HG03565 (cell line): ENCODE measurements around the gene LPAR1.
"Not testable (repeated sequence)": the region's sequence is repeated elsewhere in the genome, so short reads cannot be mapped to it uniquely, and the experiment has no call there.

Experiments
- ATAC-seq: cut with Tn5 transposase; IDR thresholded peaks from one replicate; pipeline ENCODE4 v1.9.1; 2021; ENCODE audit warnings: mild to moderate bottlenecking, moderate library complexity; ENCODE audit not compliant: unreplicated experiment

LPAR1 gene

DNA sequence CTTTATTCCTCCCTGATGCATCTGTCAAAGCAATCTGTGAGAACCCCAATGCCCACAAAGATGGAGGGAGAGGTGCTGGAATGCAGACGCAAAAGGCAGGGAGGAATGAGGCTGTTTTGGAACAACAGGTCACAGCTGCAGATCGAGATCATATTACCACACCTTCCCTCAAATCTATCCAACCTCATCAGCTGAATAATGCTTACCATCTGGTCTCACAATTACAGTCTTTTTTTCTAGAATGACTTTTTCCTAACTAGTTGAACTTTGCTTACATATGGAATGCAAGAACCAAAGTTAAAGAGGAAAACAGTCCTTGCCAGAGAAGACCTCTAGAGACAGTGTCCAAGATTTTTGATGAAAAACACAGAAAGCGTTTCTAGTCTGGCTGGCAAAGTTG is 158.1 kb downstream of the LPAR1 start:
- no peak for ATAC-seq

DNA sequence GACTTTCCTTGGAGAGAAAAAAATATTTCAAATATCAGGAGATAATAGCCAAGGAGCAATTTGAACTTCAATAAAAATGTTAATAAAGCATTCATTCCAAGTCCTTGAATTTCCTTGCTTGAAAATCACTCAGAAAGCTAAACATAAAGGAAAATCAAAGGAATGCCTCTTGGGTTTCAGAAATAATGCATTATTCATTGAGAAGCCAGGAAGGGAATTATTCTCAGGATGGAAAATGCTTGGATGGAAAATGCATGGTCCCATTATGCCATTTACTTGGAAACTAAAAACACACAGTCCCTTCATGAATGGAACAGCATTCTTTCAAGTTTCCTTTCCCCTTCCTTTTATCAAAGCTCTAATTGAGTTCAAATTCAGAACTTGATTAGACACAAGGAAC is 160.9 kb downstream of the LPAR1 start:
- no peak for ATAC-seq

DNA sequence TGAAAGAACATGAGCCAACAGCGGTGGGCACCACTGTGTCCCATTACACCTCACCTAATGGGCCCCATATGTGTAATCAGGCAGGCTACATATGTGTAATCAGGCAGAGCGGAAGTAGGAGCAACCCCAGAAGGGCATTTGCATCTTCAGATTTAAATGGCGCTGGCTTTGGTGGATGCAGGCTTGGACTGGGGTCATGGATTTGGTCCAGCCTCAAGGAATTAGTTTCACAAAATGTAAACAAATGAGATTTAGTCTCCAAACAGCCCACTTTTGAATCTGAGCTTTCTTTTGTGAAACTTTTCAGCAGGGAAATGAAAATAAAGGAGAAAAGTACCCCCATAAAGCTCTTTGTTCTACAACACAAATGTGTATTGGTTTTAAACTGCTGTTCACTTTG is 161.3 kb downstream of the LPAR1 start:
- no peak for ATAC-seq

DNA sequence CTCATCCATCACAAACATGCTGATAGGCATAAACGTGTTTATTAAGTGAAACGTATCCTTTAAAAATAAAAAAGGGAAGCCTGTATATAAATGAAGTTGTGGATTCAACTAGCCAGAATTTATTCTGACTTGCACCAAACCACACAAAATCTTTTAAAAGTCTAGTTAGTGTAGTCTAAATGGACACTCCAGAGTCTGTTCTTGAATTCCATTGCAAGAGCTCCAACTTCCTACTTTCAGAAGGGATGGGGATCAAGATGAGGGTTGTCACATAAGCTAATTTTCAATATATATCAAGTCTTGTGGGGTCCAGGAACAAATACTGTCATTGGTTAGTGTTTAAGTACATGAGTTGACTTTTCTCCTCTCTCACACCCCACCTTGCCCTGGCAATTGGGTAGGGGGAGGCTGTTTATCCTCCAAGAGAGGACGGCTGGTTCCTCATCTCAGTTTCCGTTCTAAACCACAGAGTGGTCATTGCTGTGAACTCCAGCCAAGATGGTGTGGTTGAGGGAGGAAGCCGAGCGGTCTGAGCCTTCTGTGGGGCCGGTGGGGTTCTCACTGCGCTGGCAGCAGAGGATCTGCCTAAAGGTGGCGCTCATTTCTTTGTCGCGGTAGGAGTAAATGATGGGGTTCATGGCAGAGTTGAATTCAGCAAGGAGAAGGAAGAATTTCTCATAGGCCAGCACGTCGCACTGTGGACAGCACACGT is 163.2 kb downstream of the LPAR1 start:
- ATAC-seq, result peak; percentile 79

DNA sequence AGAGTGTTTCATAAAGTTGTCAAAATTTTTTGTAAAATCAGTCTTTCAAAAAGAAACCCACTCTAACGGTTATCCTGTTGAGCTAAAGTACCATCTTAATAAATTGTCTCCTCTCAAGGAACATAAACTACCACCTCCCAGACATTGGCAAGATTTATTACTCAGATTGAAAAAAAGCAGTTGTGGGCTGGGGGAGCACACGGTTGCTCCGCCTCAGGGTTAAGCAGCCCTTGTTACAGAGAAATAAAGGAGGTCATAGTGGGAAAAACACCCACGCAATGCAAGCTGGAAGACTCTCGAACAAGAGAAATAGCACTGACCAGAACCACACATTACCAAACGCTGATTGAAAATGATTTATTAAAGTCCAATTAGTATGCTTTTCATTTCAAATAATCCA is 165.3 kb downstream of the LPAR1 start:
- ATAC-seq, result no peak

DNA sequence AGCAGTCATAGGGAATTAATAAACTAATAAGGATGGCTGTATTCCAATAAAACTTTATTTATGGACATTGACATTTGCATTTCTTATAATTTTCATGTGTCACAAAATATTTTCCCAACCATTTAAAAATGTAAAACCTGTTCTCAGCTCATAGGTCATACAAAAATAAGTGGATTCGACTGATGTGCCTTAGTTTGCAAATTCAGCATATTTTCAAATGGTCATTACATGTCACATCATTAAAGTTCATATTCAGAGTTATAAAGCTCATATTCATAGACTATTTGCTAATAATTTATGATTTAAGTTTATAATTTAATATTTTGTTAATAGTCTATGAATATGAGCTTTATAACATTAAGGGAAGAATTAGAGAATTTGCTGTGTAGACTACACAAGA is 166.5 kb downstream of the LPAR1 start:
- no peak for ATAC-seq

DNA sequence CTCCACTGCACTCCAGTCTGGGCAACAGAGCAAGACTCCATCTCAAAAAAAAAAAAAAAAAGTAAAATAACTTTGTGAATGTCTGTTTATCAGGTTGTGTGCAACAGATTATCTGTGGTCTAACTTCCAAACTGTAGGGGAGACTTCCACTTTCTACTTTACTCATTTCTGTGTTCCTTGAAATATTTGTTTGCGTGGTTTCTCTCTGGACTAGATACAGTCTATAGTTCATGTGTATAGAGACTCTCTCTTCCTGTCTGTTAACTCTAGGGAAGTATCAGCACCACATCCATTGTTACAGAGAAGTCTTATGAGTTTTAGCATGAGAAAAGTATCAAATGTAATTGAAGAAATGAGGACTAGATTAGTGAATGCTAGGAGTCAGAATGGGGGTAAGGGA is 168.3 kb downstream of the LPAR1 start:
- ATAC-seq, result no peak

DNA sequence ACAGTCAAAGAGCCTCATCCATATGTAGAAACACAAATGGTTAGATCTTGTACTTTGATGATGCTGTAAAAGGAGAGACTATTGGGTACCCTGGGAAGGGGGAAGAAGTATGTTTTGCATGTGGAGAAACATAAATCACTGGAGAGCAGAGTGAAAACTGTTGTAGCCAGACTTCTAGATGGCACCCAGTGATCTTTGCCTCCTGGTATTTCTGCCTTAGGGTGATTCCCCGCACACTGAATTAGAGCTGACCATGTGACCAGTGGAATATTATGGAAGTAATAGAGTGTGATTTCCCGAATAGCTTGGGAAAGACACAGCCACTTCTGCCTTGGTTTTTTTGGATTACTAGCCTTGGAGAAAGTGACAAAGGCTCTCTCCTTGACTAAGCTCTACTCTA is 174.3 kb downstream of the LPAR1 start:
- ATAC-seq, result no peak

DNA sequence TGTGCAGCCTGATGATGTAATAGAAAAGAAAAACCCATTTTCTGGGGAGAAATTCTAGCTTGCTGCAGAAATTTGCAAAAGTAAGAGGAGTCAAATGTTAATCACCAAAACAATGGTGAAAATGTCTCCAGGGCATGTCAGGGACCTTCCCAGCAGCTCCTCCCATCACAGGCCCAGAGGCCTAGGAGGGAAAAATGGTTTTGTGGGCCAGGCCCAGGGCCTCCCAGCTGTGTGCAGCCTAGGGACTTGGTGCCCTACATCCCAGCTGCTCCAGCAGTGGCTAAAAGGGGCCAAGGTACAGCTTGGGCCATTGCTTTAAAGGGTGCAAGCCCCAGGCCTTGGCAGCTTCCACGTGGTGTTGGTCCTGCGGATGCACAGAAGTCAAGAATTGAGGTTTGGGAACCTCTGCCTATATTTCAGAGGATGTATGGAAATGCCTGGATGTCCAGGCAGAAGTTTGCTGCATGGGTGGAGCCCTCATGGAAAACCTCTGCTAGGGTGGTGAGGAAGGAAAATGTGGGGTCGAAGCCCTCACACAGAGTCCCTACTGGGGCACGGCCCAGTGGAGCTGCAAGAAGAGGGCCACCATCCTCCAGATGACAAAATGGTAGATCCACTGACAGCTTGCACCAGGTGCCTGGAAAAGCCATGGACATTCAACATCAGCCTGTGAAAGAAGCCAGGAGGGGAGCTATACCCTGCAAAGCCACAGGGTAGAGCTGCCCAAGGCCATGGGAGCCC is 176.7 kb downstream of the LPAR1 start:
- ATAC-seq, result not testable (repeated sequence)

DNA sequence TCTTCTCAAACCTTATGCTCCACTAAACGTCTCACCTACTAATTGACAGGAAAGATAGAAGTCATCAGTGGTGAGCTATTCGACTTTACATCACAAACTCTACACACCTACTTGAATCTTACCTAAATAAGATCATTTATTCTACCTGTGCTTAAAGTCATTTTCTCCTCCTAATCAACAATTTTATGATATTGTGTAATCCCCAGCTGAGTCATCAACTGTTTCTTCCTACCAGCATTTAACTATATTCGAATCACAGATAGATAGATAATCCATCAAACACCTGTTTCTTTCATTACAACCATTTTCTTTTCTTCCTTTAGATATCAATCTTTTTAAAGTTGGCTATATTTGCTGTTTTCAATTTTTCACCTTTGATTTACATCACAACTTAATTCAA is 181.5 kb downstream of the LPAR1 start:
- no peak for ATAC-seq

DNA sequence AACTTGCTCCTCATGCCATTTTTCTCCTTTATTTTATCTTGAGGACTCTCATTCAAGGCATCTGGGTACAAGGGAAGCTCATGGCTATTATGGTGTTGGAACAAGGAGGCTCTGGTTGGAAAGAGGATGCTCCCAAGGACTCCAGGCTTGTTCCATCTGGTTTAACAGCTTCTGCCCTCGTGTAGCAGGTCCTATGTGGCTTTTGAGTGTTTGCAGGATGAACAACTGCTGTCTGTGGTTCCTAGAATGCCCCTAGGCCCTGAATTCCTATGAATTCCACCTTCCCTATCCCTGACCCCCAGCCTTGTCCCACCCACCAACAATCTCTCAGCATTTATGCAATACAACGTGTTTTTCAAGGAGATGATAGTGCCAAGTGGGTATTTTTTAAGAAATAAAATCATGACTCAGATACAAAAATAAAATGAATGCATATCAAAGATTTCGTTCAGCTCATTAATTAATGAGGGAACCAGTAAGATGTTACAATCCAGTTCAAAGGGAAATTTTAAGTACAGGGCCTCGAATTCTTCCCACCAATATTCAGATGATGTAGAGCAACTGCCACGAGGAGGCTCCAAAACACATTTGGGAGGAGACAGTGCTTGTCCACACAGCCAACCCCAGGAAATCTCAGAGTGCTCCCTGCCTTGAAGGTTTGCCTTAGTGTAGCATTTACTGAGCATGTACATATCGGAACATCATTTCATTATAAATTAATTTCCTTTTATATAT is 187.7 kb downstream of the LPAR1 start:
- no peak for ATAC-seq

DNA sequence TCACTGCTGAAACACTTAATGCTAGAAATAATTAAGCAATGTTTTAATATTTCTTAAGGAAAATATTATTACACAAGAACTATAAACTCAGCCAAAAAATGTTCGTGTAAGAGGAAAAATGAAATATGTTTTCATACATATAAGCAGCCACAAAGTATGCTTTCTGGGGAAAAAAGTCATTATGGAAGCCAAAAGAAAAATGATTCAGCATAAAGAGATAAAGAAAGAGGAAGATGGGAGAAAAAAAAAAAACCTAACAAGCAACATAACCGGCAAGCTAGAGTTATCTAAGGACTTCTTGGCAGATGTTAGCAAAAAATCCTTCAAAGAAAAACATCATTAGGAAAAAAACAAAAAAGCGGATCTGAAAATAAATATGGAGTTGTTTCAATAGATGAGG is 190.6 kb downstream of the LPAR1 start:
- no peak for ATAC-seq

DNA sequence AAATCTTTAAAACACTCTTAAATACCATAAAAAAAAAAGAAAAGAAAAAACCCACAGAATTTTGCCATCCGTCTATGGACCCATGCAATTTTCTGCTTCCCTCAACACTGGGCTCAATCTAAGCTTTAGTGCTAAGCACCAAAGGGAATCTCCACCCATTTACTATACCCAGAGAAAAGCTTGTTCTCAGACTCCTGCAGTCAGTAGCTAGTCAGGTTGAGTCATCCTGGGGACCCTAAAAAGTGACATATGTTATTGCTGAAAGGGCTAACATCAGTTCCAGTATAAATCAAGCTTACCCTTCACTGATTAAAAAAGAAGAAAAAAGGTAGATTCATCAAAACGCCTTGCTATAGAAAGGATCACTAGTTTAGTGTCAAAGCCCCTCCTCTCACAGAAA is 192.1 kb downstream of the LPAR1 start:
- ATAC-seq, result no peak

DNA sequence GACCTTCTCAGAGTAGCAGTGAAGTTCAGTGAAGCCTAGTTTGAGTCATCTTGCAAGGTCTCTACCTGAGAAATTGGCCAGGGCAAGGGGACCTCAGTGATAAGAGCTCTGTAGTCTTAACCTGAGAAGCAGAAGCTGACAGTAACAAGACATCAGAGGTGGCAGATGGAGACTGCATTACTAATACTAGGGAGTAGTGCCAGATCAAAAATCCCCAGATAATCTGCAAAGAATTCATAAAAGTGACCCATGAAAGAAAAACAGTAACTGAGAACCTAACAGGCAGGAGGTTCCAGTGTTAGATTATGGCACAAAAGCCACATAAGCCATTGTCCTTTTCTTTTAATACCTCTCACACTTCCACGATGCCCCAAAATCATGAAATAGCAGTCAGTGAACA is 194.1 kb downstream of the LPAR1 start:
- ATAC-seq, result no peak

DNA sequence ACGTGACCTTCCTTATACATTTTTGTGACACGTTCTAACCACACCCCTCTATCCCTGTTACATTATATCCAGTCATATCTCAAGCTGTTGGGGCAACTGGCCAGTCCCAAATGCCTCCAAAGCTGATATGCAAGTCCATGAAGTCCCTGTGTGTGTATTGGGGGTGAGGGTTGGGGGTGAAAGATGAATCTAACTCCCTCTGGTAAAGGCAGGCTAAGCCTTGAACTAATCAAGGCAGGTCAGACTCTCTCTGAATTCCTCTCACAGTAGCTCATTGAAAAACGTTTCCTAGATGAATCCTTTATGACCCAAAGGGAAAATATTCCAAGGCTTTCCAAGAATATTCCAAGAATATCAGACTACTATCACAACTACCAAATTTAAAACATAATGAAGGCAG is 195.3 kb downstream of the LPAR1 start:
- no peak for ATAC-seq

DNA sequence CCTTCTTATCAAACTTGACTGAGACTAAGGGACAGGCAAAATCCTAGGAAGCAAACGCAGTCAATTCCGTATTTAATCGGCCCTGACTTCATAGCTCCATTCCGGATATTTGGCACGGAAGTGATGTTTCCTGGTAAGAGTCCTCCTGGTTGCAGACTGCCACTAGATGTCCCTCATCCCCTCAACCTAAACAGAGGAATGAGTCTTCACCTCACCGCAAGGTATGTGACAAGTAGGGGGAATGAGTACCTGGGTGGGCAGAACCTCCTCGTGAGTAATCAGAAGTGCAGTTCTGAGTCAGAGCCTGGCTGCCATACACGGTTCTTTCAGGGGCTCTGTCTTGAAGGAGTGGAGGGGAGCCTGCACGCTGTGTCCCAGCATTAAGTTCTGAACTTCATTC is 196.1 kb downstream of the LPAR1 start:
- no peak for ATAC-seq

DNA sequence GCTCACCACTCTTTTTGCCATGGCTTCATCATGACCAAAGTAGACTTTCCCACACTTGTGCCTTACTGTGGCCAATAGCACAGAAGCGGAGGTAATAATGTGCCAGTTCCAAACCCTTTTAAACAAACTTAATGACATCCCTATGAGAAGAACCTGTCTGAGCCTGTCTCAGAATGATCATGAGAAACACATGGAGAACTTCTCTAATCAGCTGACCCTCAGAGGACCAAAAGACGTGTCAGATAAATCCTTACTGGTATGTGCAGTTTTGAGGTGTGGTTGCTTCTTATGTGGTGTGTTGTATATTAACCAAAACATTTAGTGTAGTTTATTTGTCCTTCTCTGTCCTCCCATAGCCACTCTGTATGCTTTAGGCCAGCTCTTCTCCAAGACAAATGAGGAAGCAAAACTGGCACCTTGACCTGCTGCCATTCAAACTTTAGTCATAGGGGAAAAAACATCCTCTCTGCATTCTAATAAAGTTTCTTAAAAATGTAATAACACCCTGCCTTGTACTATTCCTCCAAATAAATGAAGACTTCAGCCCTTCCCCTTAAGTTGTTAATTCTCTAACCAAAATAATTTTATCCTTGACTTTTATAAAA is 200.8 kb downstream of the LPAR1 start:
- ATAC-seq, result no peak

DNA sequence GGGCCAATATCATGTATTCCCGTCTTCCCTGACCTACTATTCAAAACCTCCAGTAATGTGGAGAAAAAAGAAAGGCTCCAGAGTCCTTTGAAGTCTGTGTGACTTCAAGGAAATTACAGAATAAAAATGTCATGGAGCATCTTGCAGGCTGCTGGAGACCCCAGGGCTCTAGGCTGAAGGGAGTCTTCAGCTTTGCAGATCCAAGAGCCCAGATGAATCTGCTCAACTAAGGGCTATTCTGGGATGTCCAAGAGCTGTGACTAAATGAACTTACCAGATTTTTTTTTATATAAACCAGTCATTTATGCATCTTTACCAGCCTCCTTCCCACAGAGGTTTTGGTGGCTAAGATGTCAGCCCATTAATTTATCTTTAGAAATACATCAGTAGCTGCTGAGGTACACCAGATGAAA is 202.4 kb downstream of the LPAR1 start:
- no peak for ATAC-seq

DNA sequence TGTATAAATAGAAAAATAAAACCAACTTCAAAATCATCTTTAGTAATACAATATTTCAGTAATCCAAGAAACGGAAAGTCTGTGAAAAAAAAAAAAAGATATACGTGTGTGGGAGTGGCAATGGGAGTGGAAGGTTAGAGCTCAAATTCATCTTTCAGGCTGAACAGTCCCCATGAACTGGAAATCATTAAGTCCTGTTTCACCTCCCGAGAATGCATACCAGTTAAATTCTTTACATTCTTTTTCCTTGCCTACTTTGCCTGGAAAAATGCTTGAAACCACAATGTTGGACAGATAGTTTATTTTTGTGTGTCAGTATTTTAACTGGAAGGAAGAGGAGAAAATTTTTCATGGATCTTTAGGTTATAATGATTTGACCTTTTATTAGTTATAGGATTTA is 202.9 kb downstream of the LPAR1 start:
- no peak for ATAC-seq

DNA sequence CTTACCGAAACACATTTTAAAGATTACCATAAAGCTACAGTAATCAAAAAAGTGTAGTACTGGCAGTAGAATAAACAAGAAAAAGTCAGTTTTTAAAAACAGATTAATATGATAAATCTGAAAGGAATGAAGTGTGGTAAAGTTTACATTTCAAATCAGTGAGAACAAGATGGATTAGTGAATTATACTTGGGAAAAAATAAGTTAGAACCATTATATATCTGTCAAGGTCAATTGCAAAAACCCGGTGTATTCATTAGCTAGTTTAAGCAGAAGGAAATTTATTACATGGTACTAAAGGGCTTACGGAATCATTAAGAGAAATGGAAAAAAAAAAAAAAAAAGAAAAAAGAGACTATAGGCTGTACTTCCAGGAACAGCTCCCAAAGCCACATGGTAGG is 205.3 kb downstream of the LPAR1 start:
- no peak for ATAC-seq

DNA sequence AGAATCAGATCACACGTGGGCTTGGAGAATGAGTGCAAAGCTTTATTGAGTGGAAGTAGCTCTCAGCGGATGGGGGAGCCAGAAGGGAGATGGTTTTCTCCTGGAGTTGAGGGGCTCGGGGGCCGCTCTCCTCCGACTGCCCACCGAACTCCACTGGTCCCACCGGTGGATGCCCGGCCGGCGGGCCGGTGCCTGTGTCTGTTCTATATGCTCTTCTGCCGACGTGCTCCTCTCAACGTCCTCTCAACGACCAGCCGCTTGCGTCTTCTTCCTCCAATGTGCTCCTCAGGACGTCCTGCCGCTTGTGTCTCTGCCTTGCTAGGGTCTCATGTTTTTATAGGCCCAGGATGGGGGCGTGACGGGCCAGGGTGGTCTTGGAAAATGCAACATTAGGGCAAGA is 207.8 kb downstream of the LPAR1 start:
- ATAC-seq, result no peak

DNA sequence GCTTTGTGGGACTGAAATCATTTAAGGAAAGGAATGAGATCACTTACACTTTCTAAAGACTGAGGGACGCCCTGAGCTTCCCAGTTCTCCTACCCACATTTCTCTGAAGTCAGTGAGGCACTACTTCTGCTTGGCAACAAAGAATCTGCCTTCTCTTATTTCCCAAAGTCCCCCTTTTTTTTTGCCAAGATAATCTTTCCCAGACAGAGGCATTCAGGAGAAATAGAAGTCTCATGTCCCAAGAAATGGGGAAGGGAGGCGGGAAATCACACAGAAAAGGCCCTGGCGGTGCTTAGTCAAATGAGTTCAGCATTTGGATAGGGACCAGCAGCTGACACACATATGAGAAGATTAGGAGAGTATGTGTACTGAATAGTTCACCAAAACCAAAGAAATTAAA is 210.0 kb downstream of the LPAR1 start:
- no peak for ATAC-seq
